Measurements from ENCODE around the gene ZNF488. TPM values are rescaled to one million over a fixed set of nuclear protein-coding genes. Genes with fewer than 3 reads are reported as not detected.

The ZNF488 gene
- total RNA-seq, 1 experiment from 2014 or later: 11.8 TPM

- intact Hi-C loops (cut with micrococcal nuclease; ENCODE audit: unreplicated experiment) (no loop called here), in situ Hi-C loops (cut with HindIII; ENCODE audit: low pct_unique_long_range_greater_than_20kb, low sequenced_read_pairs) (no loop called here)
- BruUV-seq (replicated peaks): no TSS peak
- H3K4me1 ChIP-seq (ENCODE audit: control insufficient read depth, insufficient read depth, low read length): peaks cover 30% of the 10 kb centered on the region
- 0 out of 2 replicates have a peak overlapping the region, but pooled peaks have one; percentile 24 for H3K27ac ChIP-seq (ENCODE audit: low read length)
- DNase-seq (ENCODE audit: low read depth, low spot score) (no peak), ATAC-seq (no peak)
- no peaks in the 10 kb centered on the region for H3K27me3 ChIP-seq (ENCODE audit: control insufficient read depth, insufficient read depth, low read length)
- no peaks in the 10 kb centered on the region for H3K36me3 ChIP-seq (ENCODE audit: control insufficient read depth, insufficient read depth, low read length)
- no peak for TF ChIP-seq POLR2AphosphoS5 (IDR thresholded peaks at IDR 0.05; ENCODE audit: low read depth, low read length)
- TF ChIP-seq SIN3A (IDR thresholded peaks at IDR 0.05; ENCODE audit: borderline replicate concordance, insufficient read depth, low read depth, low read length): no peak
- TF ChIP-seq, protein P1, sequence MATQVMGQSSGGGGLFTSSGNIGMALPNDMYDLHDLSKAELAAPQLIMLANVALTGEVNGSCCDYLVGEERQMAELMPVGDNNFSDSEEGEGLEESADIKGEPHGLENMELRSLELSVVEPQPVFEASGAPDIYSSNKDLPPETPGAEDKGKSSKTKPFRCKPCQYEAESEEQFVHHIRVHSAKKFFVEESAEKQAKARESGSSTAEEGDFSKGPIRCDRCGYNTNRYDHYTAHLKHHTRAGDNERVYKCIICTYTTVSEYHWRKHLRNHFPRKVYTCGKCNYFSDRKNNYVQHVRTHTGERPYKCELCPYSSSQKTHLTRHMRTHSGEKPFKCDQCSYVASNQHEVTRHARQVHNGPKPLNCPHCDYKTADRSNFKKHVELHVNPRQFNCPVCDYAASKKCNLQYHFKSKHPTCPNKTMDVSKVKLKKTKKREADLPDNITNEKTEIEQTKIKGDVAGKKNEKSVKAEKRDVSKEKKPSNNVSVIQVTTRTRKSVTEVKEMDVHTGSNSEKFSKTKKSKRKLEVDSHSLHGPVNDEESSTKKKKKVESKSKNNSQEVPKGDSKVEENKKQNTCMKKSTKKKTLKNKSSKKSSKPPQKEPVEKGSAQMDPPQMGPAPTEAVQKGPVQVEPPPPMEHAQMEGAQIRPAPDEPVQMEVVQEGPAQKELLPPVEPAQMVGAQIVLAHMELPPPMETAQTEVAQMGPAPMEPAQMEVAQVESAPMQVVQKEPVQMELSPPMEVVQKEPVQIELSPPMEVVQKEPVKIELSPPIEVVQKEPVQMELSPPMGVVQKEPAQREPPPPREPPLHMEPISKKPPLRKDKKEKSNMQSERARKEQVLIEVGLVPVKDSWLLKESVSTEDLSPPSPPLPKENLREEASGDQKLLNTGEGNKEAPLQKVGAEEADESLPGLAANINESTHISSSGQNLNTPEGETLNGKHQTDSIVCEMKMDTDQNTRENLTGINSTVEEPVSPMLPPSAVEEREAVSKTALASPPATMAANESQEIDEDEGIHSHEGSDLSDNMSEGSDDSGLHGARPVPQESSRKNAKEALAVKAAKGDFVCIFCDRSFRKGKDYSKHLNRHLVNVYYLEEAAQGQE (IDR thresholded peaks at IDR 0.05; ENCODE audit: insufficient read depth in 1 of 2, low read depth in 2 of 2, low read length in 1 of 2): no peak
- TF ChIP-seq TCF7L2 (IDR thresholded peaks at IDR 0.05; ENCODE audit: low read depth, low read length): no peak
- ChIA-PET CTCF (no interaction called here), POLR2A (no interaction called here)
- no peak overlapping the region for H3K4me3 ChIP-seq (ENCODE audit: low read depth in 2 of 2, low read length in 2 of 2)
- no peaks in the 10 kb centered on the region for H3K9me3 ChIP-seq (ENCODE audit: control insufficient read depth, insufficient read depth, low read depth, low read length)
Measured at GRCh38 chr10:47413531-47414226, 29.6 kb upstream of the ZNF488 start.

GRCh38 chr10:47412869-47413268 lies 28.8 kb upstream of the ZNF488 start:
- in situ Hi-C loops (cut with HindIII; ENCODE audit: low pct_unique_long_range_greater_than_20kb, low sequenced_read_pairs) (no loop called here), intact Hi-C loops (cut with micrococcal nuclease; ENCODE audit: unreplicated experiment) (no loop called here)
- Histone ChIP-seq H3K4me1 (ENCODE audit: control insufficient read depth, insufficient read depth, low read length) (peaks cover 30% of the 10 kb centered on the region), H3K36me3 (ENCODE audit: control insufficient read depth, insufficient read depth, low read length) (no peaks in the 10 kb centered on the region), H3K9me3 (ENCODE audit: control insufficient read depth, insufficient read depth, low read depth, low read length) (no peaks in the 10 kb centered on the region), H3K27ac (ENCODE audit: low read length) (no peak overlapping the region), H3K27me3 (ENCODE audit: control insufficient read depth, insufficient read depth, low read length) (no peaks in the 10 kb centered on the region), H3K4me3 (ENCODE audit: low read depth in 2 of 2, low read length in 2 of 2) (no peak overlapping the region)
- POLR2A ChIA-PET: no interaction called here
- CTCF ChIA-PET: no interaction called here
- no peak for DNase-seq (ENCODE audit: low read depth, low spot score)
- ATAC-seq: no peak
- no TSS peak for BruUV-seq (replicated peaks)
- TF ChIP-seq, protein P1 (IDR thresholded peaks at IDR 0.05; ENCODE audit: insufficient read depth in 1 of 2, low read depth in 2 of 2, low read length in 1 of 2): no peak
- TF ChIP-seq CTCF (IDR thresholded peaks at IDR 0.05) (no peak), SIN3A (IDR thresholded peaks at IDR 0.05; ENCODE audit: borderline replicate concordance, insufficient read depth, low read depth, low read length) (no peak), TCF7L2 (IDR thresholded peaks at IDR 0.05; ENCODE audit: low read depth, low read length) (no peak), POLR2AphosphoS5 (IDR thresholded peaks at IDR 0.05; ENCODE audit: low read depth, low read length) (no peak)
